ENCODE data around the gene SYTL2. TPM values are rescaled to one million over a fixed set of nuclear protein-coding genes. Genes with fewer than 3 reads are reported as not detected.
"Not testable (repeated sequence)": the region's sequence is repeated elsewhere in the genome, so short reads cannot be mapped to it uniquely, and the experiment has no call there.

SYTL2 gene
- total RNA-seq, 1 donor from 2014 or later: 25.1 TPM

- H3K4me1 Mint-ChIP-seq (ENCODE audit: low read depth): peaks cover 15% of the 10 kb centered on the region
- peaks cover 9% of the 10 kb centered on the region for H3K9me3 Mint-ChIP-seq (ENCODE audit: low read depth)
- peak; percentile 94 for TF ChIP-seq CTCF (IDR thresholded peaks at IDR 0.05)
- DNase-seq (ENCODE audit: low spot score): peak; percentile 96
- peaks cover 2% of the 10 kb centered on the region for H3K36me3 Mint-ChIP-seq (ENCODE audit: low read depth)
- peak overlapping the region; percentile 88 for H3K4me3 Mint-ChIP-seq (ENCODE audit: unreplicated experiment)
- no peaks in the 10 kb centered on the region for H3K27me3 Mint-ChIP-seq (ENCODE audit: low read depth)
- peak overlapping the region; percentile 96 for H3K27ac Mint-ChIP-seq (ENCODE audit: unreplicated experiment)
These were observed 43.8 kb upstream of the SYTL2 start for GRCh38 chr11:85854557-85855340.

DNA sequence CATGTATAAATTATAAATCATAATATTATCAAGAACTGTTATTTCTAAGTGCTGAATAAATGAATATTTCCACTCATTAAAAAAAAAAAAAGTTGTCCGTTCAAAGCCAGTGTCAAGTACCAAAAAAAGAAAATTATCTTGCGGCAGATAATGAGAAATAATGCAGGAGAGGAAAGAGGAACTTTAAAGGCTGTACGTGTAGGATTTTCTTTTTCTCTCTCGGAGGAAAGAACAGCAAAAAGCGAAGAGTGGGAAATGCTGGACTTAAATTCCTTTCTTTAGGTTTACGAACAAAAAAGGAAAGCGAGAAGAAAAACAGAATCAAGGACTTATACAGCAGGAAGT is 43.2 kb upstream of the SYTL2 start:
- Mint-ChIP-seq H3K36me3 (ENCODE audit: low read depth) (peaks cover 2% of the 10 kb centered on the region), H3K9me3 (ENCODE audit: low read depth) (peaks cover 4% of the 10 kb centered on the region), H3K27ac (ENCODE audit: unreplicated experiment) (peak overlapping the region; percentile 96), H3K27me3 (ENCODE audit: low read depth) (no peaks in the 10 kb centered on the region), H3K4me3 (ENCODE audit: unreplicated experiment) (peak overlapping the region; percentile 88), H3K4me1 (ENCODE audit: low read depth) (peaks cover 15% of the 10 kb centered on the region)
- no peak for TF ChIP-seq CTCF (IDR thresholded peaks at IDR 0.05)
- DNase-seq (ENCODE audit: low spot score): no peak

GRCh38 chr11:85853541-85853940 is 42.6 kb upstream of the SYTL2 start:
- H3K9me3 Mint-ChIP-seq (ENCODE audit: low read depth); H3K36me3 Mint-ChIP-seq (ENCODE audit: low read depth); H3K27ac Mint-ChIP-seq (ENCODE audit: unreplicated experiment); H3K27me3 Mint-ChIP-seq (ENCODE audit: low read depth); DNase-seq (ENCODE audit: low spot score): not testable (repeated sequence)
- Mint-ChIP-seq H3K4me3 (ENCODE audit: unreplicated experiment) (peak overlapping the region; percentile 22), H3K4me1 (ENCODE audit: low read depth) (peaks cover 15% of the 10 kb centered on the region)

DNA sequence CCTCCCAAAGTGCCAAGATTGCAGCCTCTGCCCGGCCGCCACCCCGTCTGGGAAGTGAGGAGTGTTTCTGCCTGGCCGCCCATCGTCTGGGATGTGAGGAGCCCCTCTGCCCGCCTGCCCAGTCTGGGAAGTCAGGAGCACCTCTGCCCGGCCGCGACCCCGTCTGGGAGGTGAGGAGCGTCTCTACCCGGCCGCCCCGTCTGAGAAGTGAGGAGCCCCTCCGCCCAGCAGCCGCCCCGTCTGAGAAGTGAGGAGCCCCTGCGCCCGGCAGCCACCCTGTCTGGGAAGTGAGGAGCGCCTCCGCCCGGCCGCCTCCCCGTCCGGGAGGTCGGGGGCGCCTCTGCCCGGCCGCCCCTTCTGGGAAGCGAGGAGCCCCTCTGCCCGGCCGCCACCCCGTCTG is 41.8 kb upstream of the SYTL2 start:
- H3K9me3 Mint-ChIP-seq (ENCODE audit: low read depth); H3K36me3 Mint-ChIP-seq (ENCODE audit: low read depth); H3K27ac Mint-ChIP-seq (ENCODE audit: unreplicated experiment); H3K4me3 Mint-ChIP-seq (ENCODE audit: unreplicated experiment); DNase-seq (ENCODE audit: low spot score); H3K27me3 Mint-ChIP-seq (ENCODE audit: low read depth): not testable (repeated sequence)
- H3K4me1 Mint-ChIP-seq (ENCODE audit: low read depth): peaks cover 18% of the 10 kb centered on the region

DNA sequence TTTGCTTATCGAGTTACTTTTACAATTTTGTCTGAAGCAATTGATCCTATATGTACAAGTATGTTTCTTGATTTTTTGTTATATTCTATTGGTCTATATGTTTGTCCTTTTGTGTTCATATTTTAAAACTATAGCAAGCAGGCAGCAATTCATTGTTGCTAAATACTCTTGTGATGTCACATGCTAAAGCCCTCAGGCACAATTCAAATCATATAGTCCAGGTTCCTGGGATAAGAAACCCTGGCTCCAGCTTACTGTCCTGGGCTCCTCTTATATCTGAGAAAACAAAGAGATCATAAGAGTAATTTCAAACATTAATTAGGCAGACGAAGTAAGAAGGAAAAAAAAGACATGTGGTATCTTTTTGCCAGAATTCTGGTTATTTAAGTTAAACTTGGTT is 37.6 kb upstream of the SYTL2 start:
- H3K27ac Mint-ChIP-seq (ENCODE audit: unreplicated experiment): no peak overlapping the region
- H3K36me3 Mint-ChIP-seq (ENCODE audit: low read depth): peaks cover 2% of the 10 kb centered on the region
- H3K4me1 Mint-ChIP-seq (ENCODE audit: low read depth): peaks cover 3% of the 10 kb centered on the region
- no peak for TF ChIP-seq CTCF (IDR thresholded peaks at IDR 0.05)
- H3K9me3 Mint-ChIP-seq (ENCODE audit: low read depth): peaks cover 6% of the 10 kb centered on the region
- no peak overlapping the region for H3K4me3 Mint-ChIP-seq (ENCODE audit: unreplicated experiment)
- no peaks in the 10 kb centered on the region for H3K27me3 Mint-ChIP-seq (ENCODE audit: low read depth)
- no peak for DNase-seq (ENCODE audit: low spot score)

GRCh38 chr11:85848006-85848405 is 37.1 kb upstream of the SYTL2 start:
- Mint-ChIP-seq H3K4me3 (ENCODE audit: unreplicated experiment) (no peak overlapping the region), H3K27me3 (ENCODE audit: low read depth) (no peaks in the 10 kb centered on the region), H3K27ac (ENCODE audit: unreplicated experiment) (no peak overlapping the region), H3K36me3 (ENCODE audit: low read depth) (peaks cover 2% of the 10 kb centered on the region), H3K4me1 (ENCODE audit: low read depth) (peaks cover 3% of the 10 kb centered on the region), H3K9me3 (ENCODE audit: low read depth) (peaks cover 6% of the 10 kb centered on the region)
- DNase-seq (ENCODE audit: low spot score): no peak
- TF ChIP-seq CTCF (IDR thresholded peaks at IDR 0.05): no peak
